Neutrophil (primary cell): ENCODE data around the gene GNA14.

ENCODE experiments used
- H3K27ac ChIP-seq: fragments of 200-600 bp; sonication (generic); 2 replicates; pipeline ENCODE4 v1.5.1; 2016; ENCODE audit warnings: mild to moderate bottlenecking, moderate library complexity
- H3K27me3 ChIP-seq: fragments of 200-600 bp; sonication (generic); 2 replicates; pipeline ENCODE4 v1.6.0; 2016; ENCODE audit warnings: mild to moderate bottlenecking
- H3K36me3 ChIP-seq: fragments of 200-600 bp; sonication (generic); 2 replicates; pipeline ENCODE4 v1.5.1; 2017
- H3K4me1 ChIP-seq, 2 experiments: fragments of 200-600 bp in 1 of 2; sonication (generic) in 1 of 2; 1 replicate in 1 of 2; 2 replicates in 1 of 2; pipeline versions ENCODE4 v1.5.1 to v1.6.1; 2013 to 2016; ENCODE audit warnings: low read depth in 1 of 2, low read length in 1 of 2, mild to moderate bottlenecking in 1 of 2, moderate library complexity in 1 of 2; ENCODE audit not compliant: control insufficient read depth in 1 of 2, insufficient read depth in 1 of 2
- H3K4me3 ChIP-seq, 2 experiments: fragments of 200-600 bp in 1 of 2; sonication (generic) in 1 of 2; 1 replicate in 1 of 2; 2 replicates in 1 of 2; pipeline ENCODE4 v1.5.1; 2013 to 2016; ENCODE audit warnings: low read depth in 1 of 2, low read length in 1 of 2, mild to moderate bottlenecking in 1 of 2, moderate library complexity in 1 of 2
- H3K9me3 ChIP-seq: fragments of 200-600 bp; sonication (generic); 2 replicates; pipeline ENCODE4 v1.5.1; 2016
- CTCF ChIP-seq: fragments of 200-600 bp; sonication (generic); IDR thresholded peaks from 2 replicates; pipeline ENCODE4 v1.5.1; 2016; ENCODE audit warnings: antibody characterized with exemption

GNA14 gene

GRCh38 chr9:77547106-77547730 is 100.9 kb downstream of the GNA14 start:
- TF ChIP-seq CTCF: no peak
- Histone ChIP-seq H3K9me3 (peaks cover 3% of the 10 kb centered on the region), H3K36me3 (no peaks in the 10 kb centered on the region), H3K27ac (no peak overlapping the region), H3K4me3 (no peak overlapping the region), H3K4me1 (no peaks in the 10 kb centered on the region), H3K27me3 (no peaks in the 10 kb centered on the region)

GRCh38 chr9:77546376-77546950 is 101.7 kb downstream of the GNA14 start:
- Histone ChIP-seq H3K4me3 (no peak overlapping the region), H3K27me3 (no peaks in the 10 kb centered on the region), H3K36me3 (no peaks in the 10 kb centered on the region), H3K4me1 (no peaks in the 10 kb centered on the region), H3K27ac (no peak overlapping the region), H3K9me3 (peaks cover 6% of the 10 kb centered on the region)
- TF ChIP-seq CTCF: no peak

GRCh38 chr9:77544546-77544945 is 103.6 kb downstream of the GNA14 start:
- no peak for TF ChIP-seq CTCF
- no peak overlapping the region for H3K4me3 ChIP-seq

GRCh38 chr9:77543131-77543822 is 104.8 kb downstream of the GNA14 start:
- Histone ChIP-seq H3K4me3 (no peak overlapping the region), H3K9me3 (peaks cover 6% of the 10 kb centered on the region), H3K27me3 (no peaks in the 10 kb centered on the region), H3K4me1 (no peaks in the 10 kb centered on the region), H3K27ac (no peak overlapping the region), H3K36me3 (no peaks in the 10 kb centered on the region)
- TF ChIP-seq CTCF: no peak

More at GRCh38 chr9:77544546-77544945, 103.6 kb downstream of the GNA14 start:
- Histone ChIP-seq H3K4me1 (no peaks in the 10 kb centered on the region), H3K9me3 (peaks cover 6% of the 10 kb centered on the region), H3K36me3 (no peaks in the 10 kb centered on the region), H3K27me3 (no peaks in the 10 kb centered on the region), H3K27ac (no peak overlapping the region)

- no peaks in the 10 kb centered on the region for H3K4me1 ChIP-seq
- H3K27me3 ChIP-seq: no peaks in the 10 kb centered on the region
- no peaks in the 10 kb centered on the region for H3K36me3 ChIP-seq
- no peak overlapping the region for H3K27ac ChIP-seq
- H3K9me3 ChIP-seq: peaks cover 6% of the 10 kb centered on the region
- no peak for TF ChIP-seq CTCF
- H3K4me3 ChIP-seq: no peak overlapping the region
These were observed 106.5 kb downstream of the GNA14 start for GRCh38 chr9:77541600-77541999.
